Mesendoderm (in vitro differentiated cells): ENCODE data around the gene SLAMF9.

ENCODE experiments used
- DNase-seq: peaks from one replicate; pipeline ENCODE4 v3.0.0; 2013
- H2AK5ac ChIP-seq: 2 replicates; pipeline ENCODE4 v1.6.1; 2013; ENCODE audit warnings: low read length, inconsistent platforms
- H2BK120ac ChIP-seq: 2 replicates; pipeline ENCODE4 v1.6.1; 2013; ENCODE audit warnings: low read depth, mild to moderate bottlenecking, low read length, moderate library complexity, mixed read lengths
- H2BK15ac ChIP-seq: replicated peaks from 2 replicates; pipeline ENCODE4 v1.6.1; 2013; ENCODE audit warnings: low read depth, mild to moderate bottlenecking, moderate library complexity
- H2BK5ac ChIP-seq: 2 replicates; pipeline ENCODE4 v1.6.1; 2013; ENCODE audit warnings: low read length, inconsistent platforms
- H3K18ac ChIP-seq: 2 replicates; pipeline ENCODE4 v1.6.1; 2013; ENCODE audit warnings: mild to moderate bottlenecking, low read length, mixed read lengths
- H3K23ac ChIP-seq: one replicate; pipeline ENCODE4 v1.6.1; 2013; ENCODE audit warnings: low read length
- H3K27ac ChIP-seq: 2 replicates; pipeline ENCODE4 v1.5.1; 2013; ENCODE audit warnings: low read depth, mild to moderate bottlenecking, inconsistent platforms, low read length, moderate library complexity
- H3K27me3 ChIP-seq: 2 replicates; pipeline ENCODE4 v1.6.1; 2013; ENCODE audit warnings: low read length, control low read depth, mild to moderate bottlenecking, inconsistent platforms; ENCODE audit not compliant: insufficient read depth, poor library complexity
- H3K36me3 ChIP-seq: 2 replicates; pipeline ENCODE4 v1.6.1; 2013; ENCODE audit warnings: low read length, inconsistent platforms; ENCODE audit not compliant: control insufficient read depth, insufficient read depth
- H3K4ac ChIP-seq: one replicate; pipeline ENCODE4 v1.6.1; 2013; ENCODE audit warnings: low read depth, mild to moderate bottlenecking, low read length, moderate library complexity
- H3K4me1 ChIP-seq: 2 replicates; pipeline ENCODE4 v1.6.1; 2013; ENCODE audit warnings: low read depth, low read length, inconsistent platforms; ENCODE audit not compliant: control insufficient read depth
- H3K4me2 ChIP-seq: 2 replicates; pipeline ENCODE4 v1.6.1; 2013; ENCODE audit warnings: low read length
- H3K4me3 ChIP-seq: 2 replicates; pipeline ENCODE4 v1.5.1; 2013; ENCODE audit warnings: mild to moderate bottlenecking, low read length
- H3K56ac ChIP-seq: one replicate; pipeline ENCODE4 v1.6.1; 2013; ENCODE audit warnings: low read length
- H3K79me1 ChIP-seq: 2 replicates; pipeline ENCODE4 v1.6.1; 2013; ENCODE audit warnings: low read length, inconsistent platforms
- H3K79me2 ChIP-seq: 2 replicates; pipeline ENCODE4 v1.6.1; 2013; ENCODE audit warnings: mild to moderate bottlenecking, low read length; ENCODE audit not compliant: control insufficient read depth, insufficient read depth
- H3K9ac ChIP-seq: 2 replicates; pipeline ENCODE4 v1.6.1; 2013; ENCODE audit warnings: low read length, inconsistent platforms
- H4K5ac ChIP-seq: one replicate; pipeline ENCODE4 v1.6.1; 2013; ENCODE audit warnings: low read length
- H4K8ac ChIP-seq: one replicate; pipeline ENCODE4 v1.6.1; 2013; ENCODE audit warnings: low read depth, mild to moderate bottlenecking, control low read depth, low read length, moderate library complexity
- WGBS: extraction: QIAGEN DNeasy Blood & Tissue Kit; methylation state at CpG from one replicate; pipeline ENCODE4 v1.1.7; 2013; ENCODE audit warnings: low lambda C conversion rate, missing lambda C conversion rate; ENCODE audit not compliant: insufficient coverage; ENCODE audit errors: extremely low coverage; 5-methylcytosine and 5-hydroxymethylcytosine counted together

Gene SLAMF9

DNA sequence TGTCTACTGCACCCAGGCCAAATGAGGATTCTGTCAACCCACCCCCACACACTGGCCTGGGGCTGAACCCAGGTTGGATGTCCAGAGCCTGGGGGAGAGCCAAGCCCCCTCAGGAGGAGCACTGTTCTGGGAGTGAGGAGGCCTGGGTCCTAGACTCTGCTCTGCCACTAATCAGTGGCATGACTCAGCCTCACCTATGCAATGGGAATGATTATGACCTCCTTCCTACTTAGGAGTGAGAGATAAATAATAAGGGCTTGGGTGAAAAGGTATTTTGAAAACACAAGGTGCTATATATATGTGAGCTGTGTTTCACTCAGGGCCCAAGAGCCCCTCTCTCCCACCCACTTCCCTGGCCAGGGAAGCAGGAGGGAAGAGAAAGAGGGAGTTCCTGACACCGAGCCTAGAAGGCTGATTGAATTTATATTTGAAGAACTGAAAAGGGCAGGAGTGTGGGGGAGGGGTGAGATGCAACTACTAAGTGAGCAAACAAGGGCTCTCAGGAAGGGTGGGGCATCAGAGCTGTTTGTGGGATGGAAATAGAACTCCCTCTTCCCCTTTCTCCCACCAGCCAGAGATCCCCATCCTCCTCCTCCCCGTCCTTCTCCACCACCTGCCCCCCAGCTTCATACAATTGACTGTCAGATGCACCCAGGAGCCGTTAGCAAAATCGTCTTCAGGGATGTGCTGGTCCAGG lies 16.8 kb downstream of the SLAMF9 start:
- no peak overlapping the region for H3K18ac ChIP-seq
- no peak overlapping the region for H3K4me2 ChIP-seq
- no peak overlapping the region for H3K4ac ChIP-seq
- DNase-seq: no peak
- H3K27ac ChIP-seq: no peak overlapping the region
- whole genome bisulfite sequencing: no CpG with 5 or more reads among the region's 4 CpGs
- no peaks in the 10 kb centered on the region for H3K27me3 ChIP-seq
- peaks cover 7% of the 10 kb centered on the region for H3K4me1 ChIP-seq
- no peak overlapping the region for H4K5ac ChIP-seq
- no peak overlapping the region for H3K4me3 ChIP-seq
- no peak overlapping the region for H2BK120ac ChIP-seq
- peak overlapping the region; percentile 62 for H2BK5ac ChIP-seq
- no peaks in the 10 kb centered on the region for H3K79me2 ChIP-seq
- no peaks in the 10 kb centered on the region for H3K36me3 ChIP-seq
- peak overlapping the region; percentile 36 for H2AK5ac ChIP-seq
- no peak overlapping the region for H4K8ac ChIP-seq
- H3K56ac ChIP-seq: peak overlapping the region; percentile 69
- H3K79me1 ChIP-seq: no peaks in the 10 kb centered on the region
- H3K23ac ChIP-seq: no peak overlapping the region
- peak overlapping the region; percentile 1 for H3K9ac ChIP-seq
- H2BK15ac ChIP-seq: no peak overlapping the region

DNA sequence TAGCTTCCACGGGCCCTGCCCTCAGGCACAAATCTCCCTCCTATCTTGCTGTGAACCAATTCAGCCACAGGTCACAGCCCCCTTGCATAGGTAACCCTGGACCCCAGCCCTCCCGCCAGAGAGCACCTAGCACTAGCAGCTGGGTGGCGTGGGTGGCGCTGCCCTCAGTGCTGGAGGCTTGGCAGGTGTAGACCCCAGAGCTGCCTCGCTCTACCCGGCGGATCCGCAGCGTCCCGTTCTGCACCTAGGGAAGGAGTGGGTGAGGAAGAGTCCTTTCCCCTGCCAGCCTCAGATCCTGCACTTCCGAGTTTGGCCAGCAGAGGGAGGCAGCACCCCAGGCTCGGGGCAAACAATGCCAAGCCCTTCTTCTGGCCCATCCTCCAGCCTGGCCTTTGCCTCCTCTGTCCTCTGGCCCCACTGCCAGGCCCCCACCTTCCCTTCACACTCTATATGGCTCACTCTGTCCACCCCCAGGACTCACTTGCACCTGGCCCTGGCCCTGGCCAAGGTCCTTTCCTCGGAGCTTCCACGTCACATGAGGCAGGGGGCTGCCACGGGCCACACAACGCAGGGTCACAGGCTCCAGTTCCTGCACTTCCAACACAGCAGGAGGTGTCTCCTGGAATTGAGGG lies 17.6 kb downstream of the SLAMF9 start:
- peak; percentile 77 for DNase-seq
- no peak overlapping the region for H4K5ac ChIP-seq
- H2BK120ac ChIP-seq: no peak overlapping the region
- H3K4me1 ChIP-seq: peaks cover 7% of the 10 kb centered on the region
- H2BK5ac ChIP-seq: peak overlapping the region; percentile 62
- no peaks in the 10 kb centered on the region for H3K79me2 ChIP-seq
- H3K4me3 ChIP-seq: no peak overlapping the region
- no peak overlapping the region for H3K4ac ChIP-seq
- H3K56ac ChIP-seq: peak overlapping the region; percentile 69
- H3K4me2 ChIP-seq: no peak overlapping the region
- no peak overlapping the region for H3K27ac ChIP-seq
- WGBS: no CpG with 5 or more reads among the region's 16 CpGs
- H3K27me3 ChIP-seq: no peaks in the 10 kb centered on the region
- no peak overlapping the region for H3K23ac ChIP-seq
- H3K36me3 ChIP-seq: no peaks in the 10 kb centered on the region
- H2AK5ac ChIP-seq: peak overlapping the region; percentile 36
- H3K18ac ChIP-seq: no peak overlapping the region
- H3K79me1 ChIP-seq: no peaks in the 10 kb centered on the region
- H2BK15ac ChIP-seq: no peak overlapping the region
- no peak overlapping the region for H3K9ac ChIP-seq
- no peak overlapping the region for H4K8ac ChIP-seq

DNA sequence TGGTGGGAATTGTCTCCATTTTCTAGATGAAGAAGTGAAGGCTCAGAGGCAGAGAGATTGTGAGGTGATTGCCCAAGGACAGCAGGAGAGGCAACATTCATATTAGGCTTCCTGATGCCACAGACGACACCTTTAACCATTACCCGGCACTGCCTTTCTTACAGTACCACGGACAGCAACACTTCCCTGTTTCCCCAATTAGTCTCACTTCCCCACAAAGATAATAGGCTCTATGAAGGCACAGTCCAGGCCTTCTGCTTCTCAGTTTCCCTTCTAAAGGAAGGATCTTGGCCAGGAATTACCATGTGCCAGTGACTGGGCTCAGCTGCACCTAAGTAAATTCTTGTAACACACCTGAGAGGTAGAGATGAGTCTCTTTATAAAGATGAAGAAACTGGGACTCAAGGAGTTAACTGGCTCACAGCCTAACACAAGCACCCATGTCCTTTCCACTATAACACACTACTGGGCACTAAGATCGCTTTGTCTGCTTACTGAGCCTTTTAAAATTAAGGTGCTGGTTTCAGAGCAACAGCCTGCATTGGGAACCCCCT lies 18.2 kb downstream of the SLAMF9 start:
- WGBS: no CpG with 5 or more reads among the region's 4 CpGs
- Histone ChIP-seq H2BK15ac (no peak overlapping the region), H3K79me1 (no peaks in the 10 kb centered on the region), H3K23ac (no peak overlapping the region), H3K9ac (no peak overlapping the region), H4K8ac (no peak overlapping the region), H3K4me3 (no peak overlapping the region), H3K4me2 (no peak overlapping the region), H3K27me3 (no peaks in the 10 kb centered on the region), H3K4ac (no peak overlapping the region), H3K18ac (no peak overlapping the region), H3K36me3 (no peaks in the 10 kb centered on the region), H2BK120ac (no peak overlapping the region), H3K56ac (no peak overlapping the region), H2BK5ac (no peak overlapping the region), H3K79me2 (no peaks in the 10 kb centered on the region), H3K4me1 (peaks cover 7% of the 10 kb centered on the region), H4K5ac (no peak overlapping the region), H2AK5ac (no peak overlapping the region), H3K27ac (no peak overlapping the region)
- DNase-seq: no peak

DNA sequence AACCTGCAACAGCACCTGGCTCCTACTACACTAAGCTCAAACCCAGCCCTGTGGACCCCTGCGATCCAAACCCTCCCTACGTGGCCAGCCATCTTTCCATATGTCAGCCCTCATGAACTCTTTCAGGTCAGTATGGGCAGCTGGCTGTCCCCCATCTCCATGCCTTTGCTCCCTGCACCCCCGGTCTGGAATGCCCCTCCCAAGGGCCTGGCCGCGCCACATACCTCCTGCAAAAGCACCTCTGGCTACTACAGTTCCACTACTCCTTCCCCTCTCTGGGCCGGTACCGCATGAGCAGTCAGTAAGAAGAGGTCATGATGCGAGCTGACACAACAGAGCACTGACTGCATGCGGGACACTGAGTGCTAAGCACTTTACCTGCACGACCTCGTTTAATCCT lies 18.7 kb downstream of the SLAMF9 start:
- Histone ChIP-seq H3K36me3 (no peaks in the 10 kb centered on the region), H3K18ac (no peak overlapping the region), H2BK120ac (no peak overlapping the region), H3K27me3 (no peaks in the 10 kb centered on the region), H3K79me2 (no peaks in the 10 kb centered on the region), H3K4me3 (no peak overlapping the region), H3K23ac (no peak overlapping the region), H3K4me1 (peaks cover 7% of the 10 kb centered on the region), H3K79me1 (no peaks in the 10 kb centered on the region), H4K5ac (no peak overlapping the region), H3K4ac (no peak overlapping the region), H3K4me2 (no peak overlapping the region), H3K27ac (no peak overlapping the region), H2BK5ac (no peak overlapping the region), H3K56ac (no peak overlapping the region), H2AK5ac (no peak overlapping the region), H3K9ac (no peak overlapping the region), H4K8ac (no peak overlapping the region), H2BK15ac (no peak overlapping the region)
- no CpG with 5 or more reads among the region's 11 CpGs for WGBS
- no peak for DNase-seq

DNA sequence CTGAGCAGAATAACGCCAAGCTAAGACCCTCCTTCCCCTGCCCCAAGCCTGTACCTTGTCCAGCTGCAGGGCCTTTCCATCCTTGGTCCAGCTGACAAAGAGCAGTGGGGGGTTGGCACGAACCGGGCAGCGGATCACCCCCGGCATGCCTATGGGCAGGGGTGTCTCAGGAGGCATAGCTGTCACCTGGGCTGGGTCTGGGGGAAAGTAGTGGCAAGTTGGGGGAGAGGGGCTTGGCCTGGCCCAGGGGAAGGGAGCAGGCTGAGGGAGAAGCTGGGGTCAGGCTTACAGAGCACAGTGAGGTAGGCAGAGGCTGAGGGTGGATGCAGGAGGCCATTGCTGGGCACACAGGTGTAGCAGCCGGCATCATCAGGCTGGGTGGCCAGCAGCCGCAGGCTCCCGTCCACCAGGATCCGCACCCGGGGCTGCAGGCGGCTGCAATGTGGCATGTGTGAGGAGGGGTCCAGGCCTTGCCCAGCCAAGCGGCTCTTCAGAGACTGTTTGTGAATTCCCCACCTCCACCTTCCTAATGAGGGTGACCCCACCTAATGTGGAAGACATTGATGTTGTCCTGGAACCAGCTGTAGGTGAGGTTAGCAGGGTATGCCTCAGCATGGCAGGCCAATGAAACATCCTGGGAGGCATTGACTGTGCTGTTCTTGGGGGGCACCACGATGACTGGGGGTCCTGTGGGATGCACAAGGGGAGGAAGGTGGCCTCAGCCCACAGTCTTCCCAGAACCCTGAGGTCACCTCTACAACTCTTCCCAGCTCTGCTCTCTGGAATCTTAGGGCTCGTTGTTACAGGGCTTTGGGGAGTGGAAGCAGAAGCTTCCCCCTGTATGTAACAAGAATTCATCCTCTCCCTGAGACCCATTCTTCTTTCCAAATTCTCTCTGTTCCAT lies 19.6 kb downstream of the SLAMF9 start:
- Histone ChIP-seq H3K4me1 (peaks cover 7% of the 10 kb centered on the region), H4K5ac (no peak overlapping the region), H3K36me3 (no peaks in the 10 kb centered on the region), H3K9ac (no peak overlapping the region), H3K27me3 (no peaks in the 10 kb centered on the region), H3K79me2 (no peaks in the 10 kb centered on the region), H2BK120ac (no peak overlapping the region), H3K4ac (no peak overlapping the region), H4K8ac (no peak overlapping the region), H2BK15ac (no peak overlapping the region), H3K4me3 (no peak overlapping the region), H3K23ac (no peak overlapping the region), H3K27ac (no peak overlapping the region), H3K18ac (no peak overlapping the region), H3K79me1 (no peaks in the 10 kb centered on the region), H2BK5ac (no peak overlapping the region), H3K56ac (no peak overlapping the region), H2AK5ac (no peak overlapping the region), H3K4me2 (no peak overlapping the region)
- WGBS: no CpG with 5 or more reads among the region's 14 CpGs
- DNase-seq: no peak
